ENCODE results near the gene SERPINB10.
"Not testable (repeated sequence)": the region's sequence is repeated elsewhere in the genome, so short reads cannot be mapped to it uniquely, and the experiment has no call there.

Gene SERPINB10

GRCh38 chr18:63892566-63892965 lies 15.2 kb upstream of the SERPINB10 start:
- DNase-seq: no peak

- DNase-seq: no peak
Observed at GRCh38 chr18:63894106-63894772, 13.5 kb upstream of the SERPINB10 start.

- no peak for DNase-seq
Observed at GRCh38 chr18:63895190-63895589, 12.6 kb upstream of the SERPINB10 start.

- DNase-seq: no peak
Observed at GRCh38 chr18:63897072-63897471, 10.7 kb upstream of the SERPINB10 start.

GRCh38 chr18:63899206-63899605 lies 8.6 kb upstream of the SERPINB10 start:
- DNase-seq: no peak

GRCh38 chr18:63903851-63904570 lies 3.7 kb upstream of the SERPINB10 start:
- DNase-seq: no peak

GRCh38 chr18:63904694-63905093 lies 3.1 kb upstream of the SERPINB10 start:
- DNase-seq: no peak

- no peak for DNase-seq
Observed at GRCh38 chr18:63905361-63905760, 2.4 kb upstream of the SERPINB10 start.

GRCh38 chr18:63906056-63906455 lies 1.7 kb upstream of the SERPINB10 start:
- DNase-seq: no peak

- no peak for DNase-seq
Observed at GRCh38 chr18:63908858-63909257, 1.1 kb downstream of the SERPINB10 start.

- no peak for DNase-seq
Observed at GRCh38 chr18:63909870-63910269, 2.1 kb downstream of the SERPINB10 start.

GRCh38 chr18:63917817-63918216 lies 10.1 kb downstream of the SERPINB10 start:
- no peak for DNase-seq

- DNase-seq: no peak
Observed at GRCh38 chr18:63922049-63922448, 14.3 kb downstream of the SERPINB10 start.

GRCh38 chr18:63924551-63924950 lies 16.8 kb downstream of the SERPINB10 start:
- no peak for DNase-seq

GRCh38 chr18:63928331-63928730 lies 20.6 kb downstream of the SERPINB10 start:
- DNase-seq: no peak

GRCh38 chr18:63929369-63929768 lies 21.6 kb downstream of the SERPINB10 start:
- not testable (repeated sequence) for DNase-seq

- no peak for DNase-seq
Observed at GRCh38 chr18:63930773-63931354, 23.1 kb downstream of the SERPINB10 start.

- DNase-seq: no peak
Observed at GRCh38 chr18:63936156-63936931, 28.6 kb downstream of the SERPINB10 start.

- DNase-seq: no peak
Observed at GRCh38 chr18:63936932-63937393, 29.2 kb downstream of the SERPINB10 start.

- no peak for DNase-seq
Observed at GRCh38 chr18:63940008-63940407, 32.2 kb downstream of the SERPINB10 start.

- not testable (repeated sequence) for DNase-seq
Observed at GRCh38 chr18:63940543-63941050, 32.8 kb downstream of the SERPINB10 start.

- DNase-seq: no peak
Observed at GRCh38 chr18:63947051-63947790, 39.5 kb downstream of the SERPINB10 start.
